HG03558 (cell line): Measurements from ENCODE around the gene CEPT1.
A peak's percentile ranks its signal among the peaks of the same experiment; 100 is the strongest.
"Not testable (repeated sequence)": the region's sequence is repeated elsewhere in the genome, so short reads cannot be mapped to it uniquely, and the experiment has no call there.

Experiments
- ATAC-seq: cut with Tn5 transposase; IDR thresholded peaks from one replicate; pipeline ENCODE4 v1.9.1; 2021; ENCODE audit warnings: moderate number of reproducible peaks; ENCODE audit not compliant: unreplicated experiment; ENCODE audit errors: extremely low read depth

The CEPT1 gene

DNA sequence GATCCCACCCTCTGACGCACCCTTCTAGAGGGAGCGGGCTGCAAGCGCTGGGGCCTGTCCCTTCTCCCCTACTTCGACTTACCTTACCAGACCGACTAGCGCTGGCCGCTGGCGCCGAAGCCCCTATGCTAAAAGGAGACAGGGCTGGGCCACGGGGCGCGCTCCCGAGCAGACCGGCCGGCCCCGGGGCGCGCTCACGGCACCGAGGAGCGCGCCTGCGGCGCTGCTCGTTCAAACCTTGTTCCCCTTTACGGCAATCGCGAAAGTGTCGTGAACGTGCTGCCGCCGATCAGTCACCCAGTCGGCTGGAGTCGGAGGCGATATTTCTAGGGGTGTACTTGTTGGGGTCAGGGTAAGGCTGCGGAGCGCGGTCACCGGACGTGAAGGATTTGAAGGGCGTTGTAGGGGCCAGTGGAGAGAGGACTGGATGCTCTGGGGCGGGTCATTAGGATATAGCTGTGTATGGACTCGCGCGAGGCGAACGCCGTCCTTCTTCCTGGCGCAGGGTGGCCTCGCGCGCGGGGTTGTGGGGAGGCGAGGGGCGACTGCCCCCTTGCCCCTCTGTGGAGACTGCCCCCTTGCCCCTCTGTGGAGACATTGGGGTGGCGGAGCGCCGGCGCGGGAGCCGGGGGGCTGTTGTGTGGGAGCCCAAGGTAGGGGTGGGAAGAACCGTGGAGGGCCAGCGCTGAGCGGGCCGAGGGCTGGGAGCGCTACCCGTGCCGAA is at the start of gene CEPT1, which contains the start of gene DRAM2:
Gene CEPT1, plus strand, starts transcription at position 268 of the 724 bp plus-strand sequence. CDS start 7,492 bp downstream, outside the sequence.
Gene DRAM2, minus strand, starts transcription at position 138 of the 724 bp plus-strand sequence. CDS start 8,539 bp downstream, outside the sequence.
- ATAC-seq, result peak; percentile 53

- not testable (repeated sequence) for ATAC-seq
Measured at GRCh38 chr1:111095421-111095820, 44.6 kb upstream of the CEPT1 start.

GRCh38 chr1:111097356-111098099 is 42.5 kb upstream of the CEPT1 start:
- ATAC-seq, result no peak

GRCh38 chr1:111099289-111099688 is 40.7 kb upstream of the CEPT1 start:
- no peak for ATAC-seq

- no peak for ATAC-seq
Measured at GRCh38 chr1:111101854-111102642, 38.0 kb upstream of the CEPT1 start.

DNA sequence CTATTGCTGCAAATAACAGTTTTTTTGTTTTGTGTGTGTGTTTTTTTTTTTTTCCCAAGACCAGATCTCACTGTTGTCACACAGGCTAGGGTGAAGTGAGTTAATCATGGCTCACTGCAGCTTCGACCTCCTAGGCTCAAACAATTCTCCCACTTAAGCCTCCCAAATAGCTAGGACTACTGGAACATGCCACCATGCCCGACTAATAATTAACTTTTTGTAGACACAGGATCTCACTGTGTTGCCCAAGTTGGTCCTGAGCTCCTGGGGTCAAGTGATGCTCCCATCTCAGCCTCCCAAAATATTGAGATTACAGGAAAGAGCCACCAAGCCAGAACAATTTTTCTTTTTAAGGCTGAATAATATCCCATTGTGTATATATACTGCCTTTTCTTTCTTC is 35.0 kb upstream of the CEPT1 start:
- ATAC-seq, result no peak

GRCh38 chr1:111110197-111110899 is 29.7 kb upstream of the CEPT1 start:
- ATAC-seq, result no peak

DNA sequence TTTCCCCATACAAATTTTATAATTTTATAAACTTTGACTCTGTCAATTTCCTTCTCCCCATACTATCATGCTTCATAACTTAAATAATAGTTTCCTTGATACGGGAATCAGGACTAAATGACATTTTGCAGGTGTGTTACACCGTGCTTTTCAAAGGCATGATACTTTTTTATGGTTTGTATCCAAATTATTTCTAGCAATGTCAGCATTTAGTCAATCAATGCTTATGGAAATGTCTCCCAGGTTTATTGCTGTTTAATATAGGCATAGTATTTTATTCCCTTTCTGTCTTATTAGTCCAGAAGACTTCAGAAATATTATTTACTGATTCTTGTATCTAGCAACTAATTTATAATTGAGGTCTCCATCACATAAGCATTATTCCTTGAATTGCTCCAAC is 23.5 kb upstream of the CEPT1 start:
- ATAC-seq, result no peak

DNA sequence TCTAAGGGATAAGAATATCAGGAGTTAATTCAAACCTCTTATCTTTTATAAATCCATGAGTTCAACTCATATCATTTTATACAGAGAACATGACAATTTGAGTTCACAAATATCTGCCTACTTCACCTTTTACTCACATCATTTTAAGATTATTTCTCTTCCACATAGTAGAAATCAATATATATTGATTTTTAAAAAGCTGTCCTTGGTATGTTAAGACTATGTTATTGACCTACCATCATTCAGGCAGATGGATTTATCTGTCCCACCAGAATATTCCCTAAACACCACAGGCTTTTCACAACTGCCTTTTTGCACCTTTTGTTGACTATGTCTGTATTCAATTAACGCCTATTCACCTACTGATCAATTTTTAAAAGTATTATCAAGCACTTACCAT is 13.7 kb upstream of the CEPT1 start:
- ATAC-seq, result no peak

GRCh38 chr1:111127923-111128643 is 11.9 kb upstream of the CEPT1 start:
- ATAC-seq, result peak; percentile 78

DNA sequence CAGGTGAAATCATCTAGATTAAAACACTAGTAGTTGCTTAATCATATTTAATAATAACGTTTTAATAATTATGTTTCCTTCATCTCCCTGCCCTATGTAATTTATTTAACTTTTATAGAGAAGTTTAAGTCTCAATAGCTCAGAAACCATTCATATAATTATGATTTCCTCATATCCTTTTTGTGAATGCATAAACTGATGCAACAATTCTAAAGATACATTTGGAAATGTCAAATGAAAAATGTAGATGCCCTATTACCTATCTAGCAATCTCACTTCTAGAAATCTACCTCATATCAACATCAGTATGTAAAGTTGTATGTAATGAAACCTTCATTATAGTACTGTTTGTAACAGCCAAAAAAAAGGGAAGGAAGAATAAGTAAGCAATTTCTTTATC is 10.6 kb upstream of the CEPT1 start:
- ATAC-seq, result no peak

DNA sequence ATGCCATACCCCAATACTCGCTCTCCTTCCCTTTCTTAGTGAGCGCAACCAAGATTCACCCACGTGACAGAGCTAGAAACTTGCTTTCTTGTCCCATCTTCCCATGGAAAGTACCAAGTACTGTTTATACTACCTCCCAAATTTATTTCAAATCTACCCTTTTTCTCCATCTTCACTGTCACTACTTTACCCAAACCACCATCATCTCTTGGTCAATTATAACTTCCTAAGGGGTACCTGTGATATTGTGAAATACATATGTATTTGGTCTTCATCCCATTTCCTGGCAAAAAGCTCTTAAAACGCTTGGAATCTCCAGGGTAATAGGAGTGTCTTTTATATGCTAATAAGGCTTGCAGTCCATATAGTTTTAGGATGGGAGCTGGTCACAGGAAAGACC is 8.3 kb upstream of the CEPT1 start:
- no peak for ATAC-seq

- no peak for ATAC-seq
Measured at GRCh38 chr1:111133866-111134265, 6.2 kb upstream of the CEPT1 start.

DNA sequence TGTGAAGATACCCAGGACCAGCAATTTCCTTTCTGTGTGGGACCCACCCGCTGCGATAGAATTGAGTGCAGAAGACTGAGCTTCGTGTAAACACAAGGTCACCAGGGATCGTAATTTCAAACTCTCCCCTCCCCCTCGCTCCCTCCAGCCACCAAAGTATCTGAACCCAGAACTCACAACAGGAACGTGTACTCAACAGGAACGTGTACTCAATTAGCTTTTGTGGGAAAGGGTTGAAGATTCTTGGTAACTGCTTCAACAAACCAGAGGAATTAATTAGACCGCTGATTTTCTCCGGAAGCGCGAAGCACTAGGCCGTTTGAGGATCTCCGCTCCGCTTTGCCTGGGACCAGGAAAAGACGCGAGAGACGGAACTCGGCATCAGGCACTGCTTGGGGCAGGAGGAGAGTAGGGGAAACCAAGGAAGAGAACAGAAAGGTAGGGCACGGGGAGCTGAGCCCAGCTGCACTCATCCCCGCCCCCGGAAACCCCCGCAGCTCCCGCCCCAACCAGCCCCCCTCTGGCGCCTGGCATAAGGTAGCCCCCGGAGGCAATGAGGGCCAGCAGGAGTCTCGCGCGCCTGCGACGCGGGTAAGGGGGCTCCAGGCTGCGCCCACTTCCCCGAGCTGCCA is 583 bp upstream of the CEPT1 start:
- ATAC-seq, result peak; percentile 15

DNA sequence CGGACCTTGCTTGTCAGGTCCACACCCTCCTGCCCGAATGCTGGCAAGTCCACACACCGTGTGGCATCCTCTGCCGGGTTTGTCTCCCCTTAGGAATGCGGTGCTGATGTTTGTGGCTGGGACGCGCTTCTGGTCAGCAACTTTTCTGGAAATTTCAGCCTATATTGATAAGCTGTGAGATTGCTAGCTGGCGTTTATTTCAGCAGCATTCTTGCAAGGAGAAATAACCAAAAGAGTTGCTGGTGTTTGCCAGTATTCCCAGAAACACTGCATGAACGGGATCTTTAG is 601 bp downstream of the CEPT1 start:
- ATAC-seq, result peak; percentile 4

DNA sequence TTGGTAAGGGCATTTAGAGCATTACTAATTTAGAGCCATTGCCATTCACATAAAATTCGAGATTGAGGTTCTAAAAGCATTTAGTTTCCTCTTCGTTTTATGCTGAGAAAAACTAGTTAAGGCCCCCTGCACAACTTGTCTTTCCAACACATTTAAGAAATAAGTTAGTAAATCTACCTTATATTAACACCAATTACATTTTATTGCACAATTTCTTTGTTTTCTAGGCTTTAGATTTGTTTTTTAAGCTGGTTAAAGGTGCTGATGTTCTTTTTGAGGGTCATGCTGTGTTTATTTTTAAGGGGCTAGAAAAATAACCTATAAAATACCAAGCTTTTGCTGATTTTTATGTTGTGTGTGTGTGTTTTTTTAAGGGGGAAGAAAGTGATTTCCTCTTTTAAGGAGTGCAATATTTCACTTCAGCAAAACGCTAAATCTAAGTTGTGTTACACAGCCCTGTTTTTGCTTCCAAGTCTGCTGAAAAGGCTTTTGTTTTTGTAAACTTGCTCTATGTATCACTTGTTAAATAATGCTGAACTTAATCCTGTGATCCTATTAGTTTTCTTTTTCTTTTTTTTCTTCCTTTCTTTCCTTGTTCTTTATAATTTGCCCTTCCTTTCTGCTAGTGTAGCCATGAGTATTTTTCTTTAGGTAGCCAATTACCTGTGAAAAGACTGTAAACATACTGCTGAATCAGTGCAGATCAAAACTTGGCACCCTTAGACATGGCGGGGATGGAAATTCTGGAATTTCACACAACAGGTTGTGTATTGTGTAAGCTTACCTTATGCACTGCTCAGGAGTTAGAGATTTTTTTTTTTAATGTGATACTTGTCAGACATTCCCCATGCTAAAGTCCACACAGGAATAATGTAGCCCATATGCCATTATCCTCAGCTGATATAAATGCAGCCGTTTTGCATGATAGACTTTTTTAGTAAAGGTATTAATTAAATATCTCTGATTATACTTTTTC is 1.5 kb downstream of the CEPT1 start:
- ATAC-seq, result no peak

DNA sequence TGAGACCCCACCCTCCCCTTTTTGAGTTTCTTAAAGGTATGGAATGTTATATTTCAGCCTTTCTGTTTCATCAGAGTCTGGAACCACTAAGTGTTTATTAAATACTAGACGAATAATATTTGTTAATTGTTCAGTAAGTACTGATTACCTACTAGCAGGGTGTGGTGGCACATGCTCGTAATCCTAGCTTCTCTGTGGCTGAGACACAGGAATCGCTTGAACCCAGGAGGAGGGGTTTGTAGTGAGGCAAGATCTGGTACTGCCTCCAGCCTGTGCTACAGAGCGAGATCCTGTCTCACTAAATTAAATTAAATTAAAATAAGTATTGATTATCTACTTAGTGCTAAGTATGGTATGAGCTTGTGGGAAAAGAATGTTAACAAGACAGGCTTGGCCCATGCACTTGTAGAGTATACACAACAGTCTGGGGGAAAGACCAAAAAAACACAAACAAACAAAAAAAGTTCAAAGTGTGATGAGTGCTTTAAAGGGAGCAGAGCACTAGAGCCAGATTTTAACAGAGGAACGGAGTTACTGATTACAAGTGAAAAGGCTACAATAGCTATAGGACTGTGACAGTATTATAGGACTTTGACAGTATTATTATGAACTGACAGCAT is 2.4 kb downstream of the CEPT1 start:
- no peak for ATAC-seq

DNA sequence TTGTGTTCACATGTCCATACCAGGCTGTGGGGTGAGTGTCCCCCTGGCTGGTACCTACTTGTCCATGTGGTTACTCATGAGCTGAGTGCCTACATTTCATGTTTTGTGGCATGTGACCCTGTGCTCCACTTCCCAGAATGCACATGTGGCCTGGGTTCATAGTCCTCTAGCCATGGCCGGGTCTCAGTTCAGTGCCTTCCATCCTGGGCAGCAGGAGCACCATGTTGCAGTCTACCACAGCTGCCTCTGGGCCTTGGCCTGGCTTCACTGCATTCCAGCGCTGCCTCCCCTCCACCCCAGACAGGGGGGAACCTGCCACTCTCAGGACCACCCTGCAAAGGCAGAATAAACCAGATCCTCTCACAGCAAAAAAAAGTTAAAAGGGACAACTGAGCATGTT is 5.5 kb downstream of the CEPT1 start:
- ATAC-seq, result no peak
